Fibroblast of the aortic adventitia (primary cell): ENCODE data around the gene LIFR. TPM values are rescaled to one million over a fixed set of nuclear protein-coding genes. Genes with fewer than 3 reads are reported as not detected.

Source experiments
- DNase-seq: peaks from one replicate; pipeline ENCODE4 v3.0.0-alpha.2; 2010; ENCODE audit warnings: low read depth
- H3K4me3 ChIP-seq: 2 replicates; pipeline ENCODE4 v1.5.1; 2011; ENCODE audit warnings: low read depth, mild to moderate bottlenecking, control low read depth, low read length, moderate library complexity
- CTCF ChIP-seq: IDR thresholded peaks from 2 replicates; pipeline ENCODE4 v1.5.1; 2011; ENCODE audit warnings: mild to moderate bottlenecking, low read length, control low read depth, inconsistent platforms; ENCODE audit not compliant: insufficient read depth
- total RNA-seq: library from RNA; depleted of rRNA; stranded (reverse); fragments of >200 nt; gene quantifications from 2 replicates; pipeline ENCODE4 v1.2.3, GENCODE V29; 2012; ENCODE audit warnings: low replicate concordance

LIFR gene
- total RNA-seq, 1 donor, result 45.0 TPM

GRCh38 chr5:38546691-38547146 is 9.7 kb downstream of the LIFR start:
- TF ChIP-seq CTCF, result no peak
- no peak for DNase-seq
- no peak overlapping the region for H3K4me3 ChIP-seq

- TF ChIP-seq CTCF, result no peak
- H3K4me3 ChIP-seq, result no peak overlapping the region
- no peak for DNase-seq
Observed at GRCh38 chr5:38543886-38544285, 12.6 kb downstream of the LIFR start.

GRCh38 chr5:38543074-38543473 is 13.4 kb downstream of the LIFR start:
- DNase-seq, result no peak
- no peak for TF ChIP-seq CTCF

GRCh38 chr5:38541174-38541725 is 15.2 kb downstream of the LIFR start:
- DNase-seq, result no peak
- no peak for TF ChIP-seq CTCF
- H3K4me3 ChIP-seq, result no peak overlapping the region

More at GRCh38 chr5:38543074-38543473, 13.4 kb downstream of the LIFR start:
- no peak overlapping the region for H3K4me3 ChIP-seq

GRCh38 chr5:38540314-38540713 is 16.1 kb downstream of the LIFR start:
- no peak for DNase-seq
- no peak overlapping the region for H3K4me3 ChIP-seq
- no peak for TF ChIP-seq CTCF

- H3K4me3 ChIP-seq, result no peak overlapping the region
- DNase-seq, result no peak
- no peak for TF ChIP-seq CTCF
Observed at GRCh38 chr5:38538161-38538560, 18.3 kb downstream of the LIFR start.

GRCh38 chr5:38537505-38537904 is 18.9 kb downstream of the LIFR start:
- H3K4me3 ChIP-seq, result no peak overlapping the region
- TF ChIP-seq CTCF, result no peak
- DNase-seq, result no peak
